Hypothalamus (tissue), 51 donors: ENCODE results near the gene KCNF1.

ENCODE experiments used
- DNase-seq, 51 donors: peaks; one replicate each; lab custom pipeline; 2025; lab: John Stamatoyannopoulos, UW

The KCNF1 gene

GRCh38 chr2:10918661-10919409 lies 7.1 kb downstream of the KCNF1 start:
- DNase-seq, result no peak

GRCh38 chr2:10919410-10919770 lies 7.7 kb downstream of the KCNF1 start:
- no peak for DNase-seq

DNA sequence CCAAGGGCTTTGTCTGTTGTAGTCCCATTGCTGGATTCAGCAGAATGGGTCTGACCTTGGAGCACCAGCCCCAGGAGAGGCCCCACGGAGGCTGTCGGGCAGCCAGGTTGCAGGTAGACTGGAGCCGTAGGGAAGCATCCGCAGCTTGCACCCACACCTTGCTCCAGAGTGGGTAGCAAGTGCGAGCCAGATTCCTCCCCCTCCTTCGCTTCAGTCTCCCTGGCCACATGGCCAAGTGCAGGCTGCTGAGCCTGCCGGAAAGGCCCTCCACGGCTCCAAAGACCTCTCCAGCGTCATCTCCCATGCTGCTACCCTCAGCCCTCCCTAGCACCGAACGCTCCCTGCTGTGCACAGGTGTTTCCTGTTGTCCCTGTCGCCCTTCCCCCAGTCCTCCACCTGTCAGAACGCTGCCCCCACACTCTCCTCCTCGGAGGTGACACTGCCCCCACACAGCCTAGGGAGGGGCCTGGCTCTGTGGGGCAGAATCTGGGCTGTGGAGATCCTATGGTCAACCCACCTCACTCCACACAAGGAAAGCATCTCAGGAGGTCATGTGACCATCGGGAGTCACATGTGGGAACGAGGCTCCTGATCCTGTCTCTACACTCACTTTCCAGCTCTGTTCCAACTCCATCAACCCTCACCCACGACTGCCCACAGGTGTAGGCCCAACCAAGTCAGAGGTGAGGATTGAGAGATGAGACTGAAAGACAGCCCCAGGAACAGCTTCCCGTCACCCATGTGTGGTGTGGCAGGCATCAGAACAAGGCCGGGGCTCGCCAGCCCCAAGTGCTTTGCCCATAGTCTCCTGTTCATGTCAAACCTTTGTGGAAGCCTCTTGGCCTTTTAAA lies 8.3 kb downstream of the KCNF1 start:
- DNase-seq, result no peak

- no peak for DNase-seq
Measured at GRCh38 chr2:10920764-10921388, 9.1 kb downstream of the KCNF1 start.

GRCh38 chr2:10921525-10921924 lies 9.8 kb downstream of the KCNF1 start:
- DNase-seq, result no peak

- no peak for DNase-seq
Measured at GRCh38 chr2:10922307-10923007, 10.7 kb downstream of the KCNF1 start.

DNA sequence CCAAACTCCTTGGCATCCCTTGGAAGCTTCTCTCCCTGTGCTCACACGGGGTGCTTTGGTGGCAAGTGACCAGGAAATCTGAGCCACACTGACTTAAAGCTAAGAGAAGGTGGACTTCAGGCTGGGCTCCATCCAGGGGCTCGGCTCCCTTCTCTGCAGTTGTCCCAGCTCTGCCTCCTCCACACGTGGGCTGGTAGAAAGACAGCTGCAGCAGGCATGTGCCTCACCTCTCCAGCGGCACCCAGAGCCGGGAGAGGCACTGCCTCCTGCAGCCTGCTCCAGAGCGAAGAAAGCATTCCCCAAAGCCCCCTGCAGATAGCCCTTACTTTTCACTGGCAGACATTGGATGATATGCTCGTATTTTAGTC lies 11.3 kb downstream of the KCNF1 start:
- DNase-seq, result no peak

DNA sequence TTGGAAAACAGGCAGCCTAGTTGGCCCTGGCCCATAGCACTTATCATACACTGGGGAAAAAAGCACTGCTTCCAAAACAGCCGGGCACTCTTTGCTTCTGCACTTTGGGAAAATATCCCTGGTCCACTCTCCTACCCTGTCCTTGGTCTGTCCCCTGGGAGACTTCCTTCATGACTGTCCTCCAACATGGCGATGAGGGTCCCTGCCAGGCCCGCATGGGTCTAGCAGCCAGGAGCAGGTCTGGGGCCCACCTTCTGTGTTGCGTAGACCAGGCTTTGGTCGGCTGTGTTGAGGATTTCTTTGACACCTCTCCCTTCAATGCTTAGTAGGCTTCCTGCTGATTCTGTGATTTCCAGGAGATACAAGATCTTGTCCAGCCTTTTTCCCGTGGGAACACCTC lies 12.2 kb downstream of the KCNF1 start:
- DNase-seq, result no peak

GRCh38 chr2:10924441-10924840 lies 12.7 kb downstream of the KCNF1 start:
- DNase-seq, result no peak

- DNase-seq, result no peak
Measured at GRCh38 chr2:10924859-10925258, 13.1 kb downstream of the KCNF1 start.

GRCh38 chr2:10926191-10926820 lies 14.6 kb downstream of the KCNF1 start:
- no peak for DNase-seq

GRCh38 chr2:10930721-10931516 lies 19.2 kb downstream of the KCNF1 start:
- no peak for DNase-seq

DNA sequence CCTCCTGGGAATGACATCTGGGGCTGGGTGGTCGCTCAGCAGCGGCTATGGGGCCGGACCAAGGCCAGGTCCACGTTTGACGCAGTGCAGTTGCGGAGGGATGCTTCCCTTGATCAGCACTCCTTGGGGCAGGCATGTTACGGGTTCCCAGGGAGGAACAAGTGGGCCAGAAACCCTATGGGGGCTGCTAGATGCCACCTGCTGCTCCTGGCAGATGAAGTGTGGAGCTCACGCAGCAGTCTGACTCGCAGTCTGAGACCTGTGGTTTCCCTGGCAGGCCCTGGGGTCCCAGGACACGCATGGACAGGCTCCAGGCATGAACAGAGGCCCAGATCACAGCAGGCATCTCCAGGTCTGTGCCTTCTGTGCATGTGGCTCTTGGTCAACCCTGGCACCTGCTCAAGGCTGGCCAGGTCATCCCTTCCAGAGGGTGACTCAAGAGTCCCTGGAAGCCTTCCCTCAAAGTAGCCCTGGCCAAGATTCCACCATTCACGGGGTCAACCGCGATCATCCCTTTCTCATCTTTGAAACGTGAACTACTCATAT lies 20.0 kb downstream of the KCNF1 start:
- DNase-seq, result peak in 1 of 51 donors; percentile 53

DNA sequence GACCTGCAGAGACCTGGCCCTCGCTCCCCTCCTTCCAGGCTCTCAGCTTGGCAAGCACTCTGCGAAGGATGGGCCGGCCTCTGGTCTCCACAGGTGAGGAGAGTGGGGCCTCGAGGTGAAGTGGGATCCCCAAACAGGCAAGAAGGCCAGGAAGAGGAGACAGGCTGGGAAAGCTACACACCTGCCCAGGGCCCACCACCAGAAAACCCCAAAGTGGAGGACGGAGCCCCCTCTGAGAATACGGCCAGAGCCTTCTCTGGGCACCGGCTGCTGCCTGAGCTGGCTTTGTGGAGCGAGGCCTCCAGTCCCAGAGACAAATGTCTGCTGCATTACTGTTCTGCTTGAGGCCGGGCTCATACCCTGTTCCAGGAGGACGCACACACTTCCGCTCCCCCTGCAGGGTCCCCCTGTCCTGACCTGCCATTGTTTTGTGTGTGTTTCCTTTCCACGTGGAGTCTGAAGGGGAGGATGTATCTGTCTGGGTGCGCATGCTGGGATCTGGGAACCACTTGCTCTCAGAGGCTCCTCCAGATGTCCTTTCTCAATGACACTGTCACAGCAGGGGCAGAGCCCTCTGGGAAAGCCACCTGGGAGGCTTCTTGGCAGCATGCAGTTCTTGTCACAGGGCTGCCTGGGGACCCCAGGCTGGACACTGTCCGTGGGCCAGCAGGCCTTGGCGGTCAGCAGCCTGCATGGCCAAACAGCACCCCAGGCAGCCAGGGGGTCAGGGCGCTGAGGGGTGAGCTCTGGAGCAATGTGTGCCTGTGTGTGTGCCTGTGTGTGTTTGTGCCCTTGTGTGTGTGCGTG lies 20.8 kb downstream of the KCNF1 start:
- no peak for DNase-seq

- no peak for DNase-seq
Measured at GRCh38 chr2:10933700-10934225, 22.0 kb downstream of the KCNF1 start.

GRCh38 chr2:10934308-10934978 lies 22.7 kb downstream of the KCNF1 start:
- no peak for DNase-seq

DNA sequence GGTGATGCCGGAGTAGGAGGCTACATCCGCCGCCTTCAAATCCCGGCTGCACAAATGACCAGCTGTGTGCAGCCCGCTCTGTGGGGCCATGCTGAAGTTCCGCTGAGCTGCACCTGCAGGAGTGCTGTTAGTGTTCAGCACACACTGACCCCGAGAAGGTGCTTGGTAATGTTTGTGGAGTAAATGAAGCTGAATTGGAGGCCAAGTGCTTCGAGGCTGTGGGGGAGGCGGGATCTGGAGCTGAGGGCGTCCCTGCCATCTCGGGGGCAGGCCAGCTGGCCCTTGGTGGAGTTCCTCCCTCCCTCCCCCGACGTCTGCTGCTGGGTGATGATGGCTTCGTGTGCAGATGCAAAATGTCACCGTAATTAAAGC lies 23.2 kb downstream of the KCNF1 start:
- no peak for DNase-seq

GRCh38 chr2:10935366-10935918 lies 23.7 kb downstream of the KCNF1 start:
- DNase-seq, result no peak
